Epithelial cell of esophagus (primary cell): ENCODE results near the gene PKD1L1.

Source experiments
- DNase-seq: peaks from one replicate; pipeline ENCODE4 v3.0.0; 2010; ENCODE audit warnings: low read depth
- H3K4me3 ChIP-seq: 2 replicates; pipeline ENCODE4 v1.5.1; 2011; ENCODE audit warnings: mild to moderate bottlenecking, low read length, control low read depth
- CTCF ChIP-seq: IDR thresholded peaks from 2 replicates; pipeline ENCODE4 v1.5.1; 2011; ENCODE audit warnings: low read depth, mild to moderate bottlenecking, low read length, control low read depth, inconsistent platforms; ENCODE audit not compliant: insufficient read depth; ENCODE audit errors: missing control alignments

Gene PKD1L1

GRCh38 chr7:47970761-47971160, 22.5 kb upstream of the PKD1L1 start:
- TF ChIP-seq CTCF, result no peak
- H3K4me3 ChIP-seq, result no peak overlapping the region
- no peak for DNase-seq

GRCh38 chr7:47968847-47969774, 20.8 kb upstream of the PKD1L1 start:
- peak; percentile 95 for TF ChIP-seq CTCF
- DNase-seq, result peak; percentile 62
- no peak overlapping the region for H3K4me3 ChIP-seq

- no peak for TF ChIP-seq CTCF
- no peak overlapping the region for H3K4me3 ChIP-seq
- DNase-seq, result no peak
Observed at GRCh38 chr7:47967708-47968107, 19.4 kb upstream of the PKD1L1 start.

GRCh38 chr7:47967123-47967522, 18.9 kb upstream of the PKD1L1 start:
- no peak for TF ChIP-seq CTCF
- DNase-seq, result no peak
- no peak overlapping the region for H3K4me3 ChIP-seq

- TF ChIP-seq CTCF, result no peak
- no peak for DNase-seq
Observed at GRCh38 chr7:47965456-47965855, 17.2 kb upstream of the PKD1L1 start.

GRCh38 chr7:47962262-47962661, 14.0 kb upstream of the PKD1L1 start:
- TF ChIP-seq CTCF, result no peak
- no peak overlapping the region for H3K4me3 ChIP-seq
- DNase-seq, result no peak

More at GRCh38 chr7:47965456-47965855, 17.2 kb upstream of the PKD1L1 start:
- no peak overlapping the region for H3K4me3 ChIP-seq

- no peak for DNase-seq
- TF ChIP-seq CTCF, result no peak
- no peak overlapping the region for H3K4me3 ChIP-seq
Observed at GRCh38 chr7:47957156-47957555, 8.9 kb upstream of the PKD1L1 start.
